HCT116 (cell line): ENCODE results near the gene ARHGEF40. TPM values are rescaled to one million over a fixed set of nuclear protein-coding genes. Genes with fewer than 3 reads are reported as not detected.
A peak's percentile ranks its signal among the peaks of the same experiment; 100 is the strongest.

ENCODE experiments used
- ATAC-seq: fragments of 200-7000 bp; cut with Tn5 transposase; 2 replicates; pipeline ENCODE4 v1.9.1; 2020; ENCODE audit warnings: mild to moderate bottlenecking, moderate library complexity
- BruUV-seq: library from RNA; stranded (reverse); fragments of 400-500 nt; replicated peaks from 2 replicates; lab custom pipeline; 2021; lab: Mats Ljungman, UMichigan
- CTCF ChIA-PET: fragments of 300-600 bp; sonication (Branson Sonifier 250); formaldehyde crosslinking; loops from one replicate; lab custom pipeline; 2021; ENCODE audit warnings: antibody characterized with exemption; lab: Charles Lee
- POLR2A ChIA-PET: fragments of 300-600, 350-600 bp; sonication (Branson Sonifier 250); formaldehyde crosslinking; loops from one replicate; lab custom pipeline; 2021; ENCODE audit warnings: antibody characterized with exemption; lab: Charles Lee
- RAD21 ChIA-PET, 2 experiments: fragments of 300-600 bp; sonication (Branson Sonifier 250); formaldehyde crosslinking; loops; one replicate each; lab custom pipeline; 2023; ENCODE audit warnings: low total read pairs in 2 of 2; ENCODE audit not compliant: uncharacterized antibody in 2 of 2, unreplicated experiment in 2 of 2, low non-redundant PET in 1 of 2; lab: Charles Lee
- DNase-seq: peaks from one replicate; pipeline ENCODE4 v3.0.0-alpha.2; 2010; ENCODE audit warnings: low read depth, low spot score
- H2AFZ ChIP-seq: fragments of 200-600 bp; shearing (Covaris generic), sonication (generic); 2 replicates; pipeline ENCODE4 v1.6.1; 2017; ENCODE audit warnings: low read depth, mixed run types, mixed read lengths, antibody characterized with exemption, low read length; ENCODE audit not compliant: poor library complexity, severe bottlenecking
- H3K27ac ChIP-seq: 2 replicates; pipeline ENCODE4 v1.5.1; 2012; ENCODE audit warnings: low read depth, low read length
- H3K27me3 ChIP-seq: fragments of 200-600 bp; sonication (generic); 2 replicates; pipeline ENCODE4 v1.6.1; 2016; ENCODE audit warnings: mixed run types, low read length, mixed read lengths; ENCODE audit not compliant: insufficient read depth
- H3K36me3 ChIP-seq, 2 experiments: fragments of 200-500 bp in 1 of 2; fragments of 200-600 bp in 1 of 2; sonication (Bioruptor generic) in 1 of 2; sonication (generic) in 1 of 2; 2 replicates each; pipeline versions ENCODE4 v1.5.1 to v1.6.1; 2014 to 2016; ENCODE audit warnings: low read length in 2 of 2, inconsistent platforms in 1 of 2, mixed read lengths in 1 of 2, mixed run types in 1 of 2; ENCODE audit not compliant: insufficient read depth in 2 of 2, control insufficient read depth in 1 of 2
- H3K4me1 ChIP-seq, 2 experiments: fragments of 200-600 bp in 1 of 2; sonication (generic) in 1 of 2; 2 replicates each; pipeline versions ENCODE4 v1.5.1 to v1.6.1; 2012 to 2017; ENCODE audit warnings: low read length in 2 of 2, inconsistent platforms in 1 of 2, mild to moderate bottlenecking in 1 of 2, mixed read lengths in 1 of 2, mixed run types in 1 of 2, moderate library complexity in 1 of 2; ENCODE audit not compliant: insufficient read depth in 2 of 2, control insufficient read depth in 1 of 2
- H3K4me2 ChIP-seq: fragments of 200-600 bp; sonication (generic); 2 replicates; pipeline ENCODE4 v1.6.1; 2017; ENCODE audit warnings: mixed run types, low read length, mixed read lengths
- H3K4me3 ChIP-seq, 2 experiments: fragments of 200-600 bp in 1 of 2; sonication (generic) in 1 of 2; replicated peaks in 1 of 2; 2 replicates each; pipeline ENCODE4 v1.5.1; 2011 to 2016; ENCODE audit warnings: low read length in 2 of 2, control low read depth in 1 of 2, low read depth in 1 of 2, mild to moderate bottlenecking in 1 of 2, mixed read lengths in 1 of 2, mixed run types in 1 of 2
- H3K79me2 ChIP-seq: fragments of 200-600 bp; sonication (generic); 2 replicates; pipeline ENCODE4 v1.6.1; 2017; ENCODE audit warnings: mild to moderate bottlenecking, mixed run types, low read length, moderate library complexity, mixed read lengths; ENCODE audit not compliant: insufficient read depth
- H3K9ac ChIP-seq: fragments of 200-600 bp; sonication (generic); 2 replicates; pipeline ENCODE4 v1.6.1; 2016; ENCODE audit warnings: low read length, mixed read lengths
- H3K9me2 ChIP-seq: fragments of 200-600 bp; sonication (generic), shearing (Covaris generic); 2 replicates; pipeline ENCODE4 v1.6.1; 2017; ENCODE audit warnings: mixed run types, mild to moderate bottlenecking, moderate library complexity; ENCODE audit not compliant: insufficient read depth
- H3K9me3 ChIP-seq, 2 experiments: fragments of 200-500 bp in 1 of 2; fragments of 200-600 bp in 1 of 2; sonication (Bioruptor generic) in 1 of 2; sonication (generic) in 1 of 2; 2 replicates each; pipeline ENCODE4 v1.6.1; 2014 to 2017; ENCODE audit warnings: low read length in 2 of 2, mixed read lengths in 2 of 2, inconsistent platforms in 1 of 2, low read depth in 1 of 2, mild to moderate bottlenecking in 1 of 2, mixed run types in 1 of 2, moderate library complexity in 1 of 2; ENCODE audit not compliant: control insufficient read depth in 1 of 2, insufficient read depth in 1 of 2
- H4K20me1 ChIP-seq: fragments of 200-600 bp; sonication (generic), shearing (Covaris generic); 2 replicates; pipeline ENCODE4 v1.6.1; 2017; ENCODE audit warnings: mixed run types, mild to moderate bottlenecking, moderate library complexity; ENCODE audit not compliant: insufficient read depth
- EGR1 ChIP-seq: IDR thresholded peaks from 2 replicates; pipeline ENCODE4 v1.6.1; 2012; ENCODE audit warnings: low read depth
- EZH2 ChIP-seq: fragments of 200-600 bp; sonication (generic); IDR thresholded peaks from 2 replicates; pipeline ENCODE4 v1.6.1; 2017; ENCODE audit warnings: antibody characterized with exemption, mixed run types
- JUND ChIP-seq: IDR thresholded peaks from 2 replicates; pipeline ENCODE4 v1.6.1; 2012
- POLR2AphosphoS5 ChIP-seq: IDR thresholded peaks from 2 replicates; pipeline ENCODE4 v1.6.1; 2011; ENCODE audit warnings: mild to moderate bottlenecking, low read depth, low read length, moderate library complexity
- RAD21 ChIP-seq: IDR thresholded peaks from 2 replicates; pipeline ENCODE4 v1.6.1; 2012; ENCODE audit warnings: low read depth, mild to moderate bottlenecking
- TCF7L2 ChIP-seq: IDR thresholded peaks from 2 replicates; pipeline ENCODE4 v1.7.0; 2011; ENCODE audit warnings: borderline replicate concordance, inconsistent platforms; ENCODE audit not compliant: insufficient read depth, insufficient read length; ENCODE audit errors: extremely low read depth
- intact Hi-C: fragments of 100-400 bp; cut with micrococcal nuclease; formaldehyde crosslinking; loops from 2 replicates; pipeline ENCODE4 v1.10.0; 2022
- total RNA-seq: library from RNA; stranded (reverse); gene quantifications from one replicate; pipeline ENCODE4 v1.2.1, GENCODE V29; 2021; ENCODE audit not compliant: unreplicated experiment

Gene ARHGEF40
- total RNA-seq, 1 experiment from 2014 or later, result 6.3 TPM

GRCh38 chr14:21105095-21105494 lies 35.0 kb downstream of the ARHGEF40 start:
- peak overlapping the region; percentile 90 for H3K9ac ChIP-seq
- no peak for DNase-seq
- H4K20me1 ChIP-seq, result no peaks in the 10 kb centered on the region
- ATAC-seq, result no peak
- H3K9me2 ChIP-seq, result no peaks in the 10 kb centered on the region
- TF ChIP-seq RAD21, result no peak
- TF ChIP-seq TCF7L2, result no peak
- intact Hi-C loops, result loop anchor here (10.0 kb wide), 1 partner anchor 250 kb away; no protein-coding TSS in a partner anchor
- peak overlapping the region; percentile 69 to 74 for H3K4me3 ChIP-seq
- CTCF ChIA-PET, result interaction anchor here (1.0 to 3.5 kb wide), 7 partner anchors 10 to 248 kb away, joined by 3 to 60 read pairs (median 19); no protein-coding TSS in a partner anchor
- POLR2A ChIA-PET, result interaction anchor here (1.0 to 1.7 kb wide), 3 partner anchors 10 to 37 kb away, joined by 3 to 14 read pairs (median 5); no protein-coding TSS in a partner anchor
- no peaks in the 10 kb centered on the region for H3K27me3 ChIP-seq
- H3K4me1 ChIP-seq, result peaks cover 47 to 71% of the 10 kb centered on the region in 2 experiments
- H3K79me2 ChIP-seq, result no peaks in the 10 kb centered on the region
- peak overlapping the region; percentile 95 for H3K27ac ChIP-seq
- no TSS peak for BruUV-seq
- peak overlapping the region; percentile 92 for H3K4me2 ChIP-seq
- no peaks in the 10 kb centered on the region for H3K36me3 ChIP-seq
- no peaks in the 10 kb centered on the region for H3K9me3 ChIP-seq
- no peak overlapping the region for H2AFZ ChIP-seq
- RAD21 ChIA-PET, result interaction anchor here (1.1 to 1.9 kb wide), 6 partner anchors 13 to 90 kb away, joined by 3 to 16 read pairs (median 7); no protein-coding TSS in a partner anchor

DNA sequence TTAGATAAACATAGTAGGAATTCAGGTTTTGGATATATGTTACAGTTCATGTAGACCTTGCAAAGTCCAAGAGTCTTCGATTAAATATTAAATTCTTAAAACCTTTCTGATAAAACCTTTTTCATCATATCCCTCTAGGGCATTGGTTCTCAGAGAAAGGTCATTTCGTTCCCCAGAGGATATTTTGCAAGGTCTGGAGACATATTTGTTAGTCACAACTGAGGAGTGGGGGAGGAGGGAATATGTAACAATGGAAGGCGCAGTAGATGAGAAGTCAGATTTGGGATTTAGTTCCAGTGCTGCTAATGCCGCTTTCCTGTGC lies 36.0 kb downstream of the ARHGEF40 start:
- CTCF ChIA-PET, result interaction anchor here (1.1 to 3.5 kb wide), 3 partner anchors 38 to 131 kb away, joined by 3 to 60 read pairs (median 59); no protein-coding TSS in a partner anchor

More for the DNA sequence above, 36.0 kb downstream of the ARHGEF40 start:
- Histone ChIP-seq H2AFZ (peak overlapping the region; percentile 97), H3K9me3 (no peaks in the 10 kb centered on the region), H3K79me2 (no peaks in the 10 kb centered on the region), H3K27ac (no peak overlapping the region), H3K9me2 (no peaks in the 10 kb centered on the region), H3K4me2 (peak overlapping the region; percentile 66), H3K9ac (no peak overlapping the region), H4K20me1 (no peaks in the 10 kb centered on the region), H3K36me3 (no peaks in the 10 kb centered on the region), H3K4me3 (no peak overlapping the region), H3K4me1 (peaks cover 47 to 68% of the 10 kb centered on the region in 2 experiments), H3K27me3 (no peaks in the 10 kb centered on the region)
- BruUV-seq, result no TSS peak
- no peak for ATAC-seq
- TF ChIP-seq POLR2AphosphoS5 (no peak), JUND (no peak), EGR1 (no peak), EZH2 (no peak), TCF7L2 (no peak)
- RAD21 ChIA-PET, result no interaction called here
- no peak for DNase-seq
- POLR2A ChIA-PET, result no interaction called here
- intact Hi-C loops, result loop anchor here (10.0 kb wide), 1 partner anchor 251 kb away; no protein-coding TSS in a partner anchor
